Kidney epithelial cell (primary cell): ENCODE measurements around the gene RAB26. TPM values are rescaled to one million over a fixed set of nuclear protein-coding genes. Genes with fewer than 3 reads are reported as not detected.

Experiments used
- DNase-seq: peaks from one replicate; pipeline ENCODE4 v3.0.0-alpha.2; 2010; ENCODE audit warnings: low read depth
- H3K27me3 ChIP-seq: 2 replicates; pipeline ENCODE4 v1.6.0; 2011; ENCODE audit warnings: low read length; ENCODE audit not compliant: control insufficient read depth, insufficient read depth
- H3K36me3 ChIP-seq: 2 replicates; pipeline ENCODE4 v1.5.1; 2011; ENCODE audit warnings: low read length; ENCODE audit not compliant: control insufficient read depth, insufficient read depth
- H3K4me3 ChIP-seq: 2 replicates; pipeline ENCODE4 v1.5.1; 2011; ENCODE audit warnings: low read depth, mild to moderate bottlenecking, control low read depth, low read length
- total RNA-seq: library from RNA; depleted of rRNA; stranded (reverse); fragments of >200 nt; gene quantifications from 2 replicates; pipeline ENCODE4 v1.2.3, GENCODE V29; 2015
- TF ChIP-seq, protein P1 (sequence below): IDR thresholded peaks from 2 replicates; pipeline ENCODE4 v1.5.1; 2011; ENCODE audit warnings: mild to moderate bottlenecking, moderate library complexity, low read length, control low read depth, inconsistent platforms; ENCODE audit not compliant: insufficient read depth, poor library complexity, severe bottlenecking

Gene RAB26
- total RNA-seq, 1 donor from 2014 or later, result 0.54 TPM

- no peak for DNase-seq
- TF ChIP-seq, protein P1, sequence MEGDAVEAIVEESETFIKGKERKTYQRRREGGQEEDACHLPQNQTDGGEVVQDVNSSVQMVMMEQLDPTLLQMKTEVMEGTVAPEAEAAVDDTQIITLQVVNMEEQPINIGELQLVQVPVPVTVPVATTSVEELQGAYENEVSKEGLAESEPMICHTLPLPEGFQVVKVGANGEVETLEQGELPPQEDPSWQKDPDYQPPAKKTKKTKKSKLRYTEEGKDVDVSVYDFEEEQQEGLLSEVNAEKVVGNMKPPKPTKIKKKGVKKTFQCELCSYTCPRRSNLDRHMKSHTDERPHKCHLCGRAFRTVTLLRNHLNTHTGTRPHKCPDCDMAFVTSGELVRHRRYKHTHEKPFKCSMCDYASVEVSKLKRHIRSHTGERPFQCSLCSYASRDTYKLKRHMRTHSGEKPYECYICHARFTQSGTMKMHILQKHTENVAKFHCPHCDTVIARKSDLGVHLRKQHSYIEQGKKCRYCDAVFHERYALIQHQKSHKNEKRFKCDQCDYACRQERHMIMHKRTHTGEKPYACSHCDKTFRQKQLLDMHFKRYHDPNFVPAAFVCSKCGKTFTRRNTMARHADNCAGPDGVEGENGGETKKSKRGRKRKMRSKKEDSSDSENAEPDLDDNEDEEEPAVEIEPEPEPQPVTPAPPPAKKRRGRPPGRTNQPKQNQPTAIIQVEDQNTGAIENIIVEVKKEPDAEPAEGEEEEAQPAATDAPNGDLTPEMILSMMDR, result no peak
- H3K4me3 ChIP-seq, result no peak overlapping the region
Measured at GRCh38 chr16:2151188-2152091, 3.0 kb downstream of the RAB26 start.

DNA sequence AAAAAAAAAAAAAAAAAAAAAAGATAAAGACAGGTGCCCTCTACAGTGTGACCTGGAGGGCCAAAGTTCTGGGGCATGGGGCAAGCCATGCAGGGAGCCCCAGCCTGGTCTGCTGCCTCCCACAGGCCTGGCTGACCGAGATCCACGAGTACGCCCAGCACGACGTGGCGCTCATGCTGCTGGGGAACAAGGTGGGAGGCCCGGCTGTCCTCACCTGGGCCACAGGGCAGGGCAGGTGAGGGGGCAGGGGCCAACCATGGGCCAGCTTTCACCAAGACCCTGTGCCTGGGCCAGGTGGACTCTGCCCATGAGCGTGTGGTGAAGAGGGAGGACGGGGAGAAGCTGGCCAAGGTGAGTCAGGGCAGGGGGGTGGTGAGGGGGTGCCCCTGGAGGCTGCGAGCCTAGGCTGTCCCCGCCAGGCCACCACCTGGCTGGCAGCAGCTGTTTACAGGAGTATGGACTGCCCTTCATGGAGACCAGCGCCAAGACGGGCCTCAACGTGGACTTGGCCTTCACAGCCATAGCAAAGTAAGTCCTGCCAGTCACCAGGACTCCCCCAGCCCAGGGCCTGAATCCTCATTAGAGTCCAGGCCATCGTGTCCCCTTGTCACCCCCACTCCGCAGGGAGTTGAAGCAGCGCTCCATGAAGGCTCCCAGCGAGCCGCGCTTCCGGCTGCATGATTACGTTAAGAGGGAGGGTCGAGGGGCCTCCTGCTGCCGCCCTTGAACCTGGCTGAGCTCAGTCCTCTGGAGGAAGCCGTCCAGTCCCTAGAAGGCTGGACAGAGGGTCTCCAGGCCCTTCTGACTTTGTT is 4.5 kb downstream of the RAB26 start:
- TF ChIP-seq, protein P1, result no peak
- peak overlapping the region; percentile 99 for H3K4me3 ChIP-seq
- DNase-seq, result no peak
- no peaks in the 10 kb centered on the region for H3K27me3 ChIP-seq
- H3K36me3 ChIP-seq, result peaks cover 10% of the 10 kb centered on the region

More at GRCh38 chr16:2151188-2152091, 3.0 kb downstream of the RAB26 start:
- H3K36me3 ChIP-seq, result peaks cover 8% of the 10 kb centered on the region
- H3K27me3 ChIP-seq, result no peaks in the 10 kb centered on the region

DNA sequence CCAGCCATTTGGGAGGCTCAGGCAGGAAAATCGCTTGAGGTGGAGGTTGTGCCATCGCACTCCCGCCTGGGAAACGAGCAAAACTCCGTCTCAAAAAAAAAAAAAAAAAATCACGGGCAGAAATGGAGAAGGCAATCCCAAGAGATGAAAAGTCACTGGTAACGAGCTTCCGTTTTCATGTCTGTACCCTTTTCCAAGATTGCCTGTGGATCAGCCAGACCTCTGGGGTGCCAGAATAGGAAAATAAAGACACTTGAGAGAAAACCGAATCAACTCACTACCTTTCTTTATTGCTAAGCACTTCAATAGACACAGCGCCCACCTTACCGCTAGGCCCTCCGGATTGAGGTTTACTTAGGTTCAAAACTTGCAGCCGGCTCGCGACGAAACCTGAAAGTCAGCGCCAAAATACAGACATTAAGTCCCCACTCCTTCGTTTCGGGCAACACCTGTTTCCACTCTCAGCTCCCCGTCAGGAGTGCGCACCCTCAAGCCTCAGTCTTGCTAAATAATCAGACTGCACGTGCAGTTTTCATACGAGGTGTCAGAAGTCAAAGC is 6.2 kb downstream of the RAB26 start:
- TF ChIP-seq, protein P1, result no peak
- peaks cover 10% of the 10 kb centered on the region for H3K36me3 ChIP-seq
- H3K27me3 ChIP-seq, result no peaks in the 10 kb centered on the region
- H3K4me3 ChIP-seq, result peak overlapping the region; percentile 99
- DNase-seq, result no peak

DNA sequence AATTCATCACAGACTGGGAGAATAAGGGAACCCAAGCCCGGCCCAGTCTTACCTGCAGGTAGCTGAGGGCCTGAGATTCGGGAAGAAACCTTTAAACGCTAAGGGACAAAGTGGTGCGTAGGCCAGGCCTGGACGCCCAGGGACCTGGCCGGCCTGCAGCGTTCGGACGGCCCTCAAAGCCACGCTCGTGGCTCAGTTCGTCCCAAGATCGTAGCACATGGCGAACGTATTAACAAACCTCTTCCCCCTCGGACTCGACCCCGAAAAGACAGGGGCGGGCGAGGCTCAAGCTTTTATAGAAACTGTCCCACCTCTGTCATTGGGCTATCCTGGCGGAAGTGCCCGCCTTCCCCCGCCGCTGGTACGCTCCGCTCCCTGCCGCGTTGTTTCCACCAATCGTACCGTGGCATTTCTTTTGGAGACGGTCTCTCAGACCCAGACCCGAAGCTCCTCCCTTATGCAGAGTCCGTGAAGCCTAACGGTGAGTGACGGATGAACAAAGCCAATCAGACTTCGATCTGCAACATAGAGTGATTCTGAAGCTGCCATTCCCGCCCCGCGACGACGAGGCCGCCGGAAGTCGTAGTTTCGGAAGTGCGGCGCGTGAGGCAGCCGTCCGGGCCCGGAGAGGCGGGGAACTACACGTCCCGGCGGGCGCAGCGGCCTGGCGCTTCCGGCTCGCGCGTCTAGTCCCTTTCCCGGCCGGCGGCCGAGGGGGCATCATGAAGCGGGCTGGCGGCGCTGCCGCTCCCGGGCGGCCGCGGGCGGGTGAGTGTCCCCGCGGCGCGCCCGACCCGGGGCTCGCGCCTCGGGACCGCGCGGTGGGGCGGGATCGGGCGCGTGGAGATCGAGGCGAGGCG is 6.9 kb downstream of the RAB26 start, which contains the start of gene TRAF7:
TRAF7 (plus strand) TSS at position 692 of the 860 bp plus-strand sequence. CDS start 8,139 bp downstream, outside the sequence.
- TF ChIP-seq, protein P1, result no peak
- Histone ChIP-seq H3K36me3 (peaks cover 10% of the 10 kb centered on the region), H3K27me3 (no peaks in the 10 kb centered on the region), H3K4me3 (peak within 1 kb of the TSS; percentile 99)
- peak; percentile 100 for DNase-seq
